Muscle of back (tissue), 11 donors: ENCODE data around the gene DYSF. TPM values are rescaled to one million over a fixed set of nuclear protein-coding genes. Genes with fewer than 3 reads are reported as not detected.
A peak's percentile ranks its signal among the peaks of the same experiment; 100 is the strongest.
"Not testable (repeated sequence)": the region's sequence is repeated elsewhere in the genome, so short reads cannot be mapped to it uniquely, and the experiment has no call there.

ENCODE experiments used
- DNase-seq, 3 donors: peaks; one replicate each; pipeline versions ENCODE4 v3.0.0 to v3.0.0-alpha.2; 2013
- polyA plus RNA-seq, 10 donors: library from polyadenylated mRNA; unstranded; fragments of 120-200 nt; gene quantifications; one replicate each; pipeline ENCODE4 v1.2.1, GENCODE V29; 2013; ENCODE audit not compliant: insufficient read length in 10 of 10

DYSF gene
- polyA plus RNA-seq, 10 donors = 75.3 to 143 (median 114) TPM

GRCh38 chr2:71639735-71640134, 186.4 kb downstream of the DYSF start:
- no peak for DNase-seq

GRCh38 chr2:71640489-71640888, 187.1 kb downstream of the DYSF start:
- peak in 1 of 3 donors; percentile 53 for DNase-seq

- DNase-seq = no peak
Measured at GRCh38 chr2:71643674-71644357, 190.5 kb downstream of the DYSF start.

- peak; percentile 22 to 45 (median 32) for DNase-seq
Measured at GRCh38 chr2:71646028-71646427, 192.7 kb downstream of the DYSF start.

DNA sequence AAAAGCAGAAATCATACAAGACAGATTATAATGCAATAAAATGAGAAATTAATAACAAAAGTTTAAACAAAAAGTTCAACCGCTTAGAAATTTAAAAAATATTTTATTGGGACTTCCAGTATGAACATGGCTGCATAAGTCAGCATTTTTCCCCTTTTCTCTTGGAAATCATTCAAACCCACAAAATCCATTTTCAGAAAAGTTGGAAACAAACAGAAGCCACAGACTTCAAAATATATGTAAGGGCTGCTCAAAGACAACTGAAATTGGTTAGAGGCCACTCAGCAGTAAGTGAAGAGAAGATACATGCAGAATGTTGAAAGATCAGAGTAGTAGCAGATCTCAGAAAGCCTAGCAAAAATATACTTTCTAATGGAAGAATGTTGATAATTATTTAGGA, 194.0 kb downstream of the DYSF start:
- DNase-seq = no peak

DNA sequence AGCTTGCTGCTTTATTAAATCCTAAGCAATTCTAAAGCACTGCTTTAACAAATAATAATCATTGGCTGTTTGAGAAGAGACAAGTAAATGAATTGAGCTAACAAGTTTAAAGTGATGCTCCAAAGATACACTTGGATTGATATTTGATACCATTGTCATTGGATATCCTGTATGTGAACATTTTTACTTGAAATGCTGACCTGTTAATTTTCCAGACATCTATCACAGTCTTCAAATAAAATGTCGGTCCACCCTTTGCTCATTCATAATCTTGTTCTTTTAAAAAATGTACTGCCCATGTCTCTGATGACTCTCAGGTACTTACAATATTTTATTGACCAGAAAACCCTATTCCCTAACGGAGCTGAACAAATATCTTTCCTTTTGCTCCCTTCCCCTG, 202.1 kb downstream of the DYSF start:
- no peak for DNase-seq

GRCh38 chr2:71658256-71658655, 204.9 kb downstream of the DYSF start:
- not testable (repeated sequence) for DNase-seq

DNA sequence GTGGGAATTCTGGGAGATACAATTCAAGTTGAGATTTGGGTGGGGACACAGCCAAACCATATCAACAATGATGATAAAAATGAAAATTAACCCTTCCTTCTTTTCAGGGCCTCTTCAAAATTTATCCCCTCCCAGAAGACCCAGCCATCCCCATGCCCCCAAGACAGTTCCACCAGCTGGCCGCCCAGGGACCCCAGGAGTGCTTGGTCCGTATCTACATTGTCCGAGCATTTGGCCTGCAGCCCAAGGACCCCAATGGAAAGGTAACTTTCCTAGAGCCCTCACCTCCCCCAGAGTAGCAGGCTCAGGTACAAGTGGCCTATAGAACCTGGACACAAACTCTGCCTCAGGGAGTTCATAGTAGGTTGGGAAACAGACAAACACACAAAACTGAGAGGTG, 205.4 kb downstream of the DYSF start:
- no peak for DNase-seq

GRCh38 chr2:71659868-71660518, 206.6 kb downstream of the DYSF start:
- DNase-seq = no peak

DNA sequence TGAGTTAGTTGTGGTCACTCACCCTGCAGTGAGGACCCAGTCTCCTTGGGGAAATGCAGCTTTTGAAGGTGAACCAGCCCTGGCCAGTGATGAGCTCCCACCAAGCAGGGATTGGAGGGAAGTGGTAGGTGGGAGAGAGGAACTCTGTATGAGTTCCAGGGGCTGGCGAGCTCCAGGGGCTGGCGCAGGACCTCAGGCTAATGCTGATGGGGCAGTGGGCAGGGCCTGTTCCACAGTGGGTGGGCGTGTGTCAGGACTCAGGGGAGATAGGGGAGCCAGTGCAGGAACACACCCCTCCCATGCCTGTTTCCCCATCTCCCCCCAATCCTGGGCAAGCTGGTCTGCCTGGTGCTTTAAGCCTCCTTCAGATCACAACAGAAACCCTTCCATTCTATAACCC, 208.4 kb downstream of the DYSF start:
- DNase-seq = no peak

DNA sequence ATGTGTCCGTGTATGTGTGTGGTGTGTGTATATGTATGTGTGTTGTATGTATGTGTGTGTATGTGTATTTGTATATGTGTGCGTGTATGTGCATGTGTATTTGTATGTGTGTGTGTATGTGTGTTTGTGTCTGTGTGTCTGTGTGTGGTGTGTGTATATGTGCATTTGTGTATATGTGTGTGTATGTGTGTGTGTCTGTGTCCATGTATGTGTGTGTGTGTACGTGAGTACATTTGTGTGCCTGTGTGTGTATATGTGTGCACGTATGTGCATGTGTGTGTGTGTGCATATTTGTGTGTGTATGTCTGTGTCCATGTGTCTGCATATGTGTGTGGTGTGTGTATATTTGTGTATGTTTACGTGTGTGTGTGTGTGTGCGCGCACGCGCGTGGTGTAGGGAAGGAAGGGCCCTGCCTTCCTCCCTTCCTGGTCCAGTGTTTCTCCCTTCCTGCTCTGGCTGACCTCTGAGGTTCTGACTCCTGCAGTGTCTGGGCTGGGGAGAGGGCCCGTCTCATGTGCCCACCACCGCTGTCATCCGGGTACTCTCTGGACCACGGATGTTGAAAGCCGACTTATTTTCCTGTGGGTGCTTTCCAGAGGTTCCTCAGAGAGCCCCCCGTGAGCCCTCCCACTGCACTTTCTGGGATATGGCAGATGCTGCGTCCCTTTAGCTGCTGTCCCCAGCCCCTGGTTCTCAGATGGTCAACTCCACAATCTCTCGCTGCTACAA, 209.5 kb downstream of the DYSF start:
- no peak for DNase-seq

- no peak for DNase-seq
Measured at GRCh38 chr2:71664161-71664560, 210.8 kb downstream of the DYSF start.

GRCh38 chr2:71665168-71666093, 212.1 kb downstream of the DYSF start:
- DNase-seq = no peak

DNA sequence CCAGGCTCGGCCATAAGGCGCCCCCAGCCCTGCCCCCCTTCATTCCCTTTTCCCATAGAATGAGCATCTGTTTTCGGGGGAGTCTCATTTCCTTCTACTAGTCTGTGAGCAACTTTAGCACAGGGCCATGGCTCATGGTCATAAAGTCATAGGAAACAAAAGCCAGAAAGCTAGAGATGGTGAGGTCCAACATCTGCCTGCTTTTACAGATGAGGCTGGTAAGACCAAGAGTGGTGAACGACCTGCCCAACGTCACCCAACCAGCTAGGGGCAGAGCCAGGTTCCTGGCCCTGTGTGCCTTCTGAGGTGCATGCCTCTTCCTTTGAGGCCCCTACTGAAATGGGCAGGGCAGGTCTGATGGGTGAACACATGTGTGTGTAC, 212.7 kb downstream of the DYSF start:
- DNase-seq = no peak

GRCh38 chr2:71667256-71668182, 214.2 kb downstream of the DYSF start:
- no peak for DNase-seq

DNA sequence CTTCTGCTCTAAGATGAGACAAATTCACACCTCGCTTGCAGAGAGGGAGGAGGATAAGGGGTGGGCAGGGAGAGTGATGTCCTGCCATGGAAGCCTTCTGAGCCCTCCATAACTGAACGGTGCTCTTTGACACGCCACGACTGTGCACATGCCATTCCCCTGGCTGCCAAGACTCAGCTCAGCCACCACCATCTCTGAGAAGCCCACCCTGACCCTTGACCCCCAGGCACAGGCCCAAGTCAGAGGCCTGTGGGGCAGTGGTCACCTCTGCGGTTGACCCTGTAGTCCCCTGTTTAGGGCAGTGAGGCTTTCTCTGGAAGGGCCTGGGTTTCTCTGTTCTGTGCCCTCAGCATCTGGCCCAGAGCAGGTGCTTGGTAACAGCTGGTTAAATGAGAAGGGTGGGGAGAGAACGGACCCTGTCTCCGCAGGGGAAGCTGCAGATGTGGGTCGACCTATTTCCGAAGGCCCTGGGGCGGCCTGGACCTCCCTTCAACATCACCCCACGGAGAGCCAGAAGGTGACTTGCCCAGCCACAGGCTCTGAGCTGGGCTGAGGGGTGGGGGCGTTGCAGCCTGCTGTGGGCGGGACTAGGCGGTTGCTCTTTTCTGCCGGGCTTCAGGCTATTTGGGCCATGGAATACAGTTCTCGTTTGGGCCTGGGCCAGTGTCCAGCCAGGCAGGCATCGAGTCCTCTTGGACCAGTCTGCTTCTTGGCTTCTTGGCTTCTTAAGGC, 215.1 kb downstream of the DYSF start:
- DNase-seq = no peak

DNA sequence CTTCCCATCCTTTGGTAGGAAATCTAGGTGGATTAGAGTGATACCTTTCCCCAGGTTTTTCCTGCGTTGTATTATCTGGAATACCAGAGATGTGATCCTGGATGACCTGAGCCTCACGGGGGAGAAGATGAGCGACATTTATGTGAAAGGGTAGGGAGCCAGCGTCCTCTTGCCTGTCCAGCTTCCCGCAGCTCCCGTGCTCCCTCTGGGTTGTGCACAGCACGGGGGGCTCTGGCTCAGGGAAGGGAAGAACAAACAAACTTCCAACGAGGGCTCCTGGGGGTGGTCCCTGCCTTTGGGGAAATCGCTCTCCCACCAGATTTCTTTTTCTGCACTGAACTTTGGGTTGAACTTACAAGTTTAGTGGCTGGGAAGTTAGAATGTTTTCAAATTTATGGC, 215.7 kb downstream of the DYSF start:
- no peak for DNase-seq

GRCh38 chr2:71669628-71670429, 216.5 kb downstream of the DYSF start:
- no peak for DNase-seq

DNA sequence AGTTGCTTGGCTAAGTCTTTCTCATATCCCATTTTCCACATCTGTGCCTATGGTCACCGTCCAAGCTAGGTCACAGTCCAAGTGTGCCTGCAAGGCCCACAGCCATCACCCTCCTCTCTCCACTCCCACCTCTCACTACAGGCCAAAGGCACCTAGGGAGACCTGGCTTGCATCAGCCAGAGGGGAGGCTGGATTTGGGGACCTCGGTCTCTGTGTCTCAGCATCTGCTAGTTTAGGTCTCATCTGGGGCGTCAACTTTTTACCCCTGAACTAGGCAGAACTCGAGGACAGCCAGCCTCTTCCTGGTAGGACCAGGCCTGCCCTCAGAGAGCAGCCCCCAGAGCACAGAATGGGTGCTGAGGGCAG, 217.1 kb downstream of the DYSF start:
- DNase-seq = no peak
